ENCODE measurements around the gene HPCAL1.
"Not testable (repeated sequence)": the region's sequence is repeated elsewhere in the genome, so short reads cannot be mapped to it uniquely, and the experiment has no call there.

The HPCAL1 gene

GRCh38 chr2:10453905-10454298 is 151.2 kb downstream of the HPCAL1 start:
- no peak overlapping the region for H3K4me3 Mint-ChIP-seq
- H3K9me3 Mint-ChIP-seq: no peaks in the 10 kb centered on the region
- ATAC-seq (no peak), DNase-seq (no peak)
- peak overlapping the region in 1 of 2 donors; percentile 54 for H3K27ac Mint-ChIP-seq
- H3K27me3 Mint-ChIP-seq: peaks cover 4% of the 10 kb centered on the region
- peaks cover 32% of the 10 kb centered on the region for H3K4me1 Mint-ChIP-seq

DNA sequence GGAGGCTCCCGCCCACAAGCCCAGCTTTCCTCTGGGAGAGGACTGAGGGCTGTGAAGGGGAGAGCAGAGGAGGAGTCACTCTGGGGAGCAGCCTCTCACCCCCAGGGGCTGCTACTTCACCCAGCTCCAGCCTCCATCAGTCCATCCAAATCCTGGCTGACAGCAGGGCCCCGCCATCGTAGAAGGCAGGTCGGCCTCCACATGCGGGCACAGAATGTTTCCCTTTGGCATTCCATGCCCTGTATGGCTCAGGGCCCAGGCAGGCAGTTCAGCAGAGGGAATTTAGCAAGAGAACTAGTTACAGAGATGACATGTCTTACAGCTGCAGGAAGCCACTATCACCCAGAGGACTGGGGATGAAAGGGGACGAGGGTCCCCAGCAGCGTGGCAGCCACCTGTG is 151.8 kb downstream of the HPCAL1 start:
- no peaks in the 10 kb centered on the region for H3K9me3 Mint-ChIP-seq
- peaks cover 26% of the 10 kb centered on the region for H3K4me1 Mint-ChIP-seq
- ATAC-seq: no peak
- no peak overlapping the region for H3K4me3 Mint-ChIP-seq
- peaks cover 7% of the 10 kb centered on the region for H3K27me3 Mint-ChIP-seq
- DNase-seq: no peak
- H3K27ac Mint-ChIP-seq: peak overlapping the region in 1 of 2 donors; percentile 69

DNA sequence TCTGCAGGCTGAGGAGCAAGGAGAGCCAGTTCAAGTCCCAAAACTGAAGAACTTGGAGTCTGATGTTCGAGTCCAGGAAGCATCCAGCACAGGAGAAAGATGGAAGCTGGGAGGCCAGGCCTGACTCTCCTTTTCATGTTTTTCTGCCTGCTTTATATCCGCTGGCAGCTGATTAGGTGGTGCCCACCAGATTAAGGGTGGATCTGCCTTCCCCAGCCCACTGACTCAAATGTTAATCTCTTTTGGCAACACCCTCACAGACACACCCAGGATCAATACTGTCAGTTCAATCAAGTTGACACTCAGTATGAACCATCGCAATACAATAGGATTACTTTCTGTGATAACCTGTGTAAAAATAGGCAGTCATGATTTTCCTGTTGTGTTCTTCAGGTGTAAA is 154.5 kb downstream of the HPCAL1 start:
- Mint-ChIP-seq H3K27me3 (peaks cover 24% of the 10 kb centered on the region), H3K4me1 (peaks cover 22% of the 10 kb centered on the region)
- not testable (repeated sequence) for H3K4me3 Mint-ChIP-seq

GRCh38 chr2:10457846-10458598 is 155.3 kb downstream of the HPCAL1 start:
- no peak for ATAC-seq
- Mint-ChIP-seq H3K9me3 (no peaks in the 10 kb centered on the region), H3K4me3 (no peak overlapping the region)

More for the DNA sequence above, 154.5 kb downstream of the HPCAL1 start:
- not testable (repeated sequence) for H3K9me3 Mint-ChIP-seq, ATAC-seq, H3K27ac Mint-ChIP-seq, DNase-seq

DNA sequence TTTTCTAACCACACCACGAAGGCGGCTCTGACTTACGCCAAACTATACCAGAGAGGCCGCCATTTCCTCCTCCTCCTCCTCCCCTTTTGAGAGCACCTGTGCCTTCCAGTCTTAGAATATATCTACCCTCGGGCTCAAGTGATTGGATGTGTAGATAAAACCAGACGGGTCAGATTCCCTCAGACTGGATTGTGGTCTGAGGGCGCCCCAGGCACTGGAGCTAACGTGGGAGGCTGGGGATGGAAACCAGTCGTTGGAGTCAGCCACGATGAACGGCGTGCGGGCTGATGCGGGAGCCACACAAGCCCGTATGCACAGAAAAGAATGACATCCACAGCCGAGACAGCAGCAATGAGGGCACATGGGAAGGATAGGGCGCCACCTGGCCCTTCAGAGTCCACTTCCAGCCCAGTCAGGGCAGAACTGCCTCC is 157.7 kb downstream of the HPCAL1 start:
- H3K27me3 Mint-ChIP-seq: peaks cover 30% of the 10 kb centered on the region
- H3K4me3 Mint-ChIP-seq: no peak overlapping the region
- H3K9me3 Mint-ChIP-seq: no peaks in the 10 kb centered on the region
- no peak overlapping the region for H3K27ac Mint-ChIP-seq
- peaks cover 9% of the 10 kb centered on the region for H3K4me1 Mint-ChIP-seq
- ATAC-seq: no peak
- no peak for DNase-seq

More at GRCh38 chr2:10457846-10458598, 155.3 kb downstream of the HPCAL1 start:
- Mint-ChIP-seq H3K4me1 (peaks cover 17% of the 10 kb centered on the region), H3K27ac (no peak overlapping the region), H3K27me3 (peaks cover 30% of the 10 kb centered on the region)
- no peak for DNase-seq

DNA sequence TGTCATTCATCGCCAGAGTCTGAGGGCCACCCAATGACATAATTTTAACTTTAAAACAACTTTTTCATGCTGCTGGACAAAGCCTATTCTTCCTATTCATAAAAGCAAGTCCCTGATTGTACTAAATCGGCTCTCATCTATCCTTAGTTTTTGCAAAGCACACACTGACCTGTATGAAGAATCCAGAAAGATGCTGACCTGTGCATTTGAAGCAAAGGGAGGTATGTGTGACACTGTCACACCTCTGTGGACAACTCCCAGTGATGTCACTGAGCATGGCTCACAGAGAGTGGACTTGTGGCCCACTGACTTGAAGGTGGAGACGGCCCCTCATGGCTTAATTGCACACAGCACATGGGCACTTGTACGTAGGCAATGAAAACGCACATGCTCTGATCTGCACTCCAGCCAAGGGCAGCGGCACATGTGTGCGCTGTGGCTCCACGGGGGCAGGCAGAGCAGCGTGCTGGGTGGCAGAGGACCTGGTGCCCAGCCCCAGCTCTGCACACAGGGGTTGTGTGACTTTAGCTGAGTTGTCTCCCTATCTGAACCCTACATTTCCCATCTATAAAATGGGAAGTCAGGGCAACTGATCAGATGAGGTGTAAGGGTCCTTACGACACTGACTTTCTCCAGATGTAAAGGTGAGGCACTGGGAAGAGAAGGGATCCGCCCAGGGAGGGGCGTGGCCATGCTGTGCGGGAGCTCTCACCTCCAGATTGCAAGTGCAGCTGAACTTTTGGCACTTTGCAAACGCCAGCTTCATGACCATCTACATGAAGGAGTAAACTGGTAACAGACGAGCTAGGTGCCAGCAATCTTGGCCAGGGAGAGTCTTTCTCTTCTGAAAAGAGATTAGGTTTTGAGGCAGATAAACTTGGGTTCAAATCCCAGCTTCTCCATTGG is 159.7 kb downstream of the HPCAL1 start:
- DNase-seq (no peak), ATAC-seq (no peak)
- peaks cover 9% of the 10 kb centered on the region for H3K4me1 Mint-ChIP-seq
- no peak overlapping the region for H3K27ac Mint-ChIP-seq
- no peak overlapping the region for H3K4me3 Mint-ChIP-seq
- peaks cover 30% of the 10 kb centered on the region for H3K27me3 Mint-ChIP-seq
- H3K9me3 Mint-ChIP-seq: no peaks in the 10 kb centered on the region

DNA sequence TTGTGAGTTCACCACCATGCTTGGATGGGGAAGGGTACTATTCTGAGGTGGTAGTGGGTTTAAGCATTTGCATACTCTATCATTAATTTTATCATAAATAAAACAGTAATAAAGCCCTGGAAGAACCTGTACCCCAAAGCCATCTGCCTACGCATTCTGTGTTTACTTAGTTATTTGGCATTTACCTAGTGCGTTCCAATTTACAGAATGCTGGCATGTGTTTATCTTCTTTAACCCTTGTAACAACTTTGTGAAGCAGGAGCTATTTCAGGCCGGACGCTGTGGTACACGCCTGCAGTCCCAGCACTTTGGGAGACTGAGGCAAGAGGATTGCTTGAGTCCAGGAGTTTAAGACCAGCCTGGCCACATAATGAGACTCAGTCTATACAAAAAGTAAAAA is 163.2 kb downstream of the HPCAL1 start:
- ATAC-seq (no peak), DNase-seq (no peak)
- peaks cover under 1% of the 10 kb centered on the region for H3K4me1 Mint-ChIP-seq
- H3K9me3 Mint-ChIP-seq: no peaks in the 10 kb centered on the region
- H3K4me3 Mint-ChIP-seq: no peak overlapping the region
- no peak overlapping the region for H3K27ac Mint-ChIP-seq
- peaks cover 11% of the 10 kb centered on the region for H3K27me3 Mint-ChIP-seq

DNA sequence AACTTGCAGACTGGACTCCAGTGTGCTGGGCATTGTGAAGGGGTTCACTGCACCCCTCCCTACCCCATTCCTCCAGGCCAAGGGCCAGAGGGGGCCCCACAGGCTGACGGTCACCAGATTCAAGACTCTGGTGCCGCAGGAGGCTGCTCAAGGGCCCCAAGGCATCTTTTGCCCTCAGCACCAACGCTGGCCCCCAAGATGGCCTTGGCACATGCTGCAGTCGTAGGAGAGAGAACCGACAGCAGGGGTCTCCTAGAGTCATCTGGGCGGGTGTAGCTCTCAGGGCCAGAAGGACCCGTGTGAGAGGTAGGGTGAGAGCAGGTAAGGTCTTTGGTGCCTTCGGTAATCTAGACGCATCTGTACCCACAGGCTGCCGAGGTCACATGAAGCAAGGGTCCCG is 164.1 kb downstream of the HPCAL1 start:
- Mint-ChIP-seq H3K27me3 (peaks cover 9% of the 10 kb centered on the region), H3K4me1 (no peaks in the 10 kb centered on the region), H3K27ac (no peak overlapping the region), H3K9me3 (no peaks in the 10 kb centered on the region), H3K4me3 (no peak overlapping the region)
- no peak for ATAC-seq
- DNase-seq: no peak

DNA sequence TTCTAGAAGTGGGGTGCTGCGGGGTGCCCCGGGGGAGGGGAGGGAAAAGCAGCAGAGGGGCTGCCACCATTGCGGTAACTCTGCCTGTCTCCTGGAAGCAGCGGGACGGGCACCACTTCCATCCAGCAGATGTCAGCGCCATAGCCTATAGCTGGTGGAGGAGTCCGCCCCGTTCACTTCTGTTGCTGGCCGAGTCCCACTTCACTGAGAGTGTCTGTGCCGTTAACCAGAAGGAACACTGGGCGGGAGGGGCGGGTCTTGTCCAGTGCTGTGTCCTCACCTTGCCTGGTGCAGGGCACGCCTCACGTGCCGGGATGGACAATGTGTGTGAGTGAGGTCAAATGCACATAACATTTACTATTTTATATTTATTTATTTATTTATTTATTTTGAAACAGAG is 164.7 kb downstream of the HPCAL1 start:
- Mint-ChIP-seq H3K9me3 (no peaks in the 10 kb centered on the region), H3K4me1 (no peaks in the 10 kb centered on the region), H3K27me3 (peaks cover 4% of the 10 kb centered on the region), H3K4me3 (no peak overlapping the region), H3K27ac (no peak overlapping the region)
- ATAC-seq (no peak), DNase-seq (no peak)

- Mint-ChIP-seq H3K4me1 (no peaks in the 10 kb centered on the region), H3K9me3 (no peaks in the 10 kb centered on the region), H3K27me3 (no peaks in the 10 kb centered on the region), H3K27ac (no peak overlapping the region), H3K4me3 (no peak overlapping the region)
- DNase-seq: no peak
- no peak for ATAC-seq
Observed at GRCh38 chr2:10469301-10469700, 166.6 kb downstream of the HPCAL1 start.

DNA sequence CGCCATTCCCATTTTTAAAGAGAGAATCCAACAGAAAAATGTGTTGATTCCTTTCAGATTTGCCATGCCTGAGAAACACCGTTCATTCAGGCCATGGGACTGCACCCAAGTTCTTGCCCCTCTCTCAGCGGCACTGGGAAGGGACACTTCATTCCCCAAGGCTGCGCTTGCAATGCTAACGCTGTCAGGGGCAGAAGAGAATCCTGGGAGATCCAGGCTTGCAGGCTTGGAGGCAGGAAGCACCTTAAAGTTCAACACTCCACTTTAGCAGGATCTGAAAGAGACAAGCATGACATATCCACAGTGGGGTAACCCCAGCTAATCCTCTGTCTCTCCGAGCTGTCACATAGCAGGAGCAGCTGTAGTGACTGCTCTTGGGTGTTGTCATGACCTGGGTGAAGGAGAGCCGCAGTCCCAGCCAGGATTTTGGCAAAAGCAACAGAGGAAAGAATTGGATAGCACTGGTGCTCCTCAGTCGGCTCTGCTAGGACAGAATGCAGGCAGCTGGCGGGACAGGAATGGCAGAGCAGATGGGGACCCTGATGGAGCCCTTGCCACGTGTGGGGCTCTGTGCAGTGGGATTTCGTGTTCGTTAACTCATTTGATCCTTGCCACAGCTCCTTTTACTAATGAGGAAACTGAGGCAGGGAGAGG is 167.4 kb downstream of the HPCAL1 start:
- no peak for DNase-seq
- Mint-ChIP-seq H3K4me3 (no peak overlapping the region), H3K9me3 (no peaks in the 10 kb centered on the region), H3K27me3 (no peaks in the 10 kb centered on the region), H3K27ac (no peak overlapping the region), H3K4me1 (no peaks in the 10 kb centered on the region)
- no peak for ATAC-seq

DNA sequence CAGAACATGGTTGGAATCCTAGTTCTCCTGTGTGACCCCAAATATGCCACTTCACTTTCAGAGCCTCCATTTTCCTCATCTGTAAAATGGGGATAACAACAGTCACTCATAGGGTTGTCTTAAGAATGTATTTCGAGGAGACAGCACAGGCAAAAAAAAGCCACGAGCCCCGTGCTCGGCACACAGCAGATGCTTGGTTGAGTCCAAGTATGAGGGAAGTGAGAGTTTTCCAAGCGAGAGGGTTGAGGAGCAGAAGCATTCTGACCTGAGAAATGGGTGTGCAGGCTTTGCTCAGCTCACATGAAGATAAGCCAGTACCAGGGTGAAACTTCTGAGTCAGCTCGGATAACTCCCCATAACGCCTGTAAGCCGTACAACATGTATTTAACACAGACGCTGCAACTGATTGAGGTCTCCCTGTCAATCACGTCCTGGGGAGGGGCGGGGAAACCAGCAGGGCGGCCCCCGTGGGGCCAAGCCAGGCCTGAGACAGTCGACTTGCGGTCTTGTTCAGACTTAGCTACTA is 168.4 kb downstream of the HPCAL1 start:
- Mint-ChIP-seq H3K4me1 (no peaks in the 10 kb centered on the region), H3K4me3 (no peak overlapping the region), H3K27ac (no peak overlapping the region), H3K27me3 (no peaks in the 10 kb centered on the region), H3K9me3 (no peaks in the 10 kb centered on the region)
- ATAC-seq (no peak), DNase-seq (no peak)

DNA sequence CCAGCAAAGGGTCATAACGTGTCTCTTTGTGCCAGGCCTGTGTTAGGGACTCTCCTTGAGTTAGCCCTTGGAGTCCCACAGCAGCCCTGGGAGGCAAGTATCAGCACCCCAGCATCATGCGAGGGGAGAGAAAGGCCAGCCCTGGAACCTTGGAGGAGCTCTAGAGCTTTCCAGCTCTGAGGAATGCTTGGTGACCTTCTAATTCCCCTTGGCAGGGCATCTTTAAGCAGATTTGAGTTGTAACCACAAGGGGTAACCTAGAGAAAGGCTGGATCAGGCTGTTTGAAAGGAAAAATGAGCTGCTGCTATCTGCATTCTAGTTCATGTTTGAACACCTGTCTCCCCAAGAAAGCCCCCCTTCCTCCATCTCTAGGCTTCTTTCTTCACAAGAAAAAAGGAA is 169.3 kb downstream of the HPCAL1 start:
- Mint-ChIP-seq H3K4me3 (no peak overlapping the region), H3K4me1 (peaks cover 4% of the 10 kb centered on the region), H3K27ac (no peak overlapping the region), H3K9me3 (no peaks in the 10 kb centered on the region), H3K27me3 (no peaks in the 10 kb centered on the region)
- no peak for DNase-seq
- ATAC-seq: no peak

DNA sequence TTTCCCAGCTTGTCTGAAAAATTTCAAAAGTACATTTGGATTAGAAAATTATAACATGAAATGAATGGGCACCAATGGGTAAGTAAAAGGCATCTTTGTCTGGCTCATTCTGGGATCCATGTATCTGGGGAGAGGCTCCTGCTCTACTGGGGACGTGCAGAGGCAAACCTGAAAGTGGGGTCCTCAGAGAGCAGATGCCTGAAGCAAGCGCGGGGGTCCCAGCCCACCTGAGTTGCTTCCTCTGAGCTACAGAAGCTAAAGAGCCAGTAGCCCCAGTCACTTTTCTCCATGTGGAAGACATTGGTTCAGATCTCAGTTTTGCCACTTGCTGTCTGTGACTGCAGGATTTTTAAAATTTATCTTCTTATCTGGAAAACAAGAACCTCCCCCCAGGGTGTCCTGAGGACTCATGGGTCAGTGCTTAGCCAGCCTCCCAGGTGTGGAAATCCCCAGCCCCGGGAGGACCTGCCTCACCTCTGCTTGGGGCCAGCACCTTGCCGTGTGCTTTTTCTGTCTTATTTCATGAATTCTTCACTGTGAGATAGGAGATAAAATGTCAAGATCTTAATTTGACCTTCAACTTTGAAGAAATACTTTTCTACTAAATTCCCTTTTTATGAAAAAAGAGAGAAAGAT is 170.5 kb downstream of the HPCAL1 start:
- H3K27me3 Mint-ChIP-seq: no peaks in the 10 kb centered on the region
- H3K27ac Mint-ChIP-seq: no peak overlapping the region
- ATAC-seq: no peak
- no peak for DNase-seq
- H3K9me3 Mint-ChIP-seq: no peaks in the 10 kb centered on the region
- no peak overlapping the region for H3K4me3 Mint-ChIP-seq
- H3K4me1 Mint-ChIP-seq: peaks cover 16% of the 10 kb centered on the region

DNA sequence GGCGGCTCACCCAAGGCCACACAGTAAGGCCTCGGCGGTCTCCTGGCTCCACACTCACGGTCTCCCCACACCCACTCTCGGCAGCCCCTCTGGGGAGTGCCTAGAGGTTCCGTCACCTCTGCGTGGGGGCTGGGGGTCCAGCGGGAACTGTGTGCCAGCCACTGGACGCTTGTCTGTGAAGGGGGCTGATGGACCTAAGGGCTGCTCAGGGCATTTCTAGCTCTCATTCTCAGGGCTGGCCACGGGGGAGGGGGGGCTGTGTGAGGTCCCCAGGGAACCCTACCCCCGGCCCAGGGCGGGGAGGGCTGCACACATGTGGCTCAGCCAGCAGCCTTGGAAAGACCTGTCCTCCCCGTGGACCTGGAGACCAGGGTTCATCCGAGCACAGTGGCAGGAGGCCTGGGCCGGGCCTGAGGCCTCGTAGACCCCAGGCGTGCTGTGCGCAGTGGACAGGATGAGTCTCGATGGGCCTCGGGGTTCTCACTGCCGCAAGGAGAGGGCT is 172.6 kb downstream of the HPCAL1 start:
- ATAC-seq: no peak
- no peaks in the 10 kb centered on the region for H3K27me3 Mint-ChIP-seq
- no peaks in the 10 kb centered on the region for H3K9me3 Mint-ChIP-seq
- no peak for DNase-seq
- H3K27ac Mint-ChIP-seq: no peak overlapping the region
- H3K4me3 Mint-ChIP-seq: no peak overlapping the region
- peaks cover 25% of the 10 kb centered on the region for H3K4me1 Mint-ChIP-seq
